Stimulated activated CD8-positive, alpha-beta memory T cell treated with anti-CD3 and anti-CD28 coated beads, Interleukin-15, amount 100 ng/mL, for 48 hours (primary cell): ENCODE data around the gene CHRND.

Experiments
- DNase-seq, 2 donors: peaks; one replicate each; pipeline ENCODE4 v3.0.0-alpha.2; 2020; ENCODE audit warnings: low read depth in 2 of 2

The CHRND gene

DNA sequence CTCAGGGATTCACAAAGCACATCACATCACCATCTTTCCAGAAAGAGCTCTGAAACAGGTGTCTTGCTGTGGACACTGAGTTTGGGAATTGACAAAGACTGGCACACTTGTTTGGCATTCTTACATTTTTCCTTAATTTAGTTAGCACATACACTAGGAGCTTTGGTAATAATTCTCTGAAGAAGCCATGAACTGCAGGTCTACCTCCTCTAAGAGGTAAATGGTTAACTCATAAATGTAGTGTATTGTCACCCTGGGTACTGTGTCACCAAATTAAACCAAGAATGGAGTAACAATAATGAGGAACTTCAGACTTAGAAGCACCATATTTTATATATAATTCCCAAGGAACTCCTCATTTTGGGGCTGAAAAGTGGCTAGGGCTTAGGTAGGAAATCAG lies 47.1 kb downstream of the CHRND start:
- DNase-seq = no peak

DNA sequence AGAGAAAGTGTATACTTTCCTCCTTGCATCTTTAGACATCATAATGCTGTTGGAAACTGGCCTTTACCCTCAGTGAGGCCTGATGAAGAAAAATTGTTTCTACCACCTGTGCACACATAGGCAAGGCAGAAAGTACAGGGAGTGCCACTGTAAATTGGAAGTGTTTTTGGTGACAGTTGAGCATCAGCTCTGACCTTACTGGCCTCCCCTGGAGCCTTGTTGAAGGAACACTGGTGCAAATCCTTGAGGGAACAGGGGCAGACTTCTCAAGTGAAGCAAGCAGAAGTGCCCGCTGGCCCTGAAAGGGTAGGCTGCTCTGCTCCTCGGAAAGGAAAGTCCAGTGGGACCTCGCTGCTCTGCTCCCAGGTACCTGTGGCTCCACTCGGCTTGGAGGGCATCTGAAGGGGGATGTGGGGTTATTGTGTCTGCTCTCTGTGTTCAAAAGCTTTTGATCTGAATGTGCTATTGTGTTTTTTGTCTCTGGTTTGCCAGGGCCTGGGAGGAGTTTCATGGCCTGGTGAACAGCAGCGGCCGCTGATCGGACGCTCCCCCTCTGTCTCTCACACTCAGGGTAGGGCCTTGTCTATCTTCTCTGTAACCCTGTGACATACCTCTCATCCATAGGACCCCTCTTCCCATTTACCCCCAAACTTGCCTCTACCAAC lies 47.9 kb downstream of the CHRND start:
- DNase-seq = no peak

DNA sequence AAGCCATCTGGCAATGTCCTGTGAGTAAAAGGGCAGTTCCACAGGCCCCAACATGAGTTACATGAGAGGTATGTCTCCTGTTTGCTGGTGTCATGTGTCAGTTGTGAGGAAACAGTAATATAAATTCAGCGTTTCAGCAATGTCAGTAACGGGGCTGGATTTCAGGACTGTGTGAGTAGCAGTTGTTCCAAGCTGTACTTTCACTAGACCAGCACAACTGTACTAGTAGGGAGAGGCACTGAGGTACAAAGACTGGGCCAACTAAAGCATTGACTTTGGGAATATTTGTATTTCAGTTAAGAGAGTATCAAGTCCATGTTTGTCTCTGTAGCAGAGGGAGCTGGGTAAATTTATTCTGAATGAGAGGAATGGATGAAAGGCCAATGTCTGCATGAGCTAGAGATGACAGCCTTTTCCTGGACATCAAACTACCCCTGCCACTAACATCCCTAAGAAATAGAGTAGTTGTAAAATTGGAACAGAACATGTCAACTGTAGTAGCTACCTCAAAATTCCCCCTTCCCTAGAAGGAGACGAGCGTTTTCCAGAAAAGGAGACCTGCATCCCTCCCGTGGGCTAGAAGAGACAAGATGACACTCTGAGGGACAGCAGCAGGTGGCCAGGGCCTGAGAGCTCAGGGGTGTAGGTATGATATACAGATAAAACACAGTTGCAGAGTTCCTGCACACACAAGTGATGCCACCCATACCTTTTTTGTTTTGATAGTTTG lies 48.9 kb downstream of the CHRND start:
- no peak for DNase-seq

DNA sequence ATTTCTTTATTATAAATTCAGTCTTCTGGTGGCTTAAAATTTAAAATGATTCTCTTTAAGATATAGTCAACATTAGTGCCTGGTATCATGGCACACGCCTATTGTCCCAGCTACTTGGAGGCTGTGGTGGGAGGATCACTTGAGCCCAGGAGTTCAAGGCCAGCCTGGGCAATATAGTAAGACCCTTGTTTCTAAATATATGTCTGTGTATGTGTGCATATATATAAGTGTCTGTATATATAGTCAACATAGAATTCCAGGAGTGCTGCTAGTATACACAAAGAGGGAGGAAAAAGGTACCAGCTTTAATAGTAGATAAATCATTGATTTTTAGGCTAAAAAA lies 49.4 kb downstream of the CHRND start:
- no peak for DNase-seq

DNA sequence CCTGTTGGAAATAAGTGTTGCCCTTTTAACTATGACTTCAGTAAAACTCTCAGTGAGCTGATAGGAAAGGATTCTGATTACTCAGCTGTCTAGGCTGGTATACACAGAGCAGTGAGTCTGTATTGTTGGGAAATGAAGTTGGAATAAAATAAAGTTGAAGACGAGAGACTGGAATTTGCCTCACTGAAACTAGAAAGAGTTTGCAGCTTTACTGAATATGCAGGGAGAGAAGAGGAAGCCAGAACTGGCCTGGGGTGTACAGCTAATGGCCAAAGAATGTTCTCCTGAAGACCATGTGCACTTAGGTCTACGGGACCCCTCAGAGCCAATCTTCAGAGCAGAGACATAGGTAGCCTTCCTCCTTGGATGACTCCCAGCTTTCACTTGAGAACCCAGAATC lies 51.0 kb downstream of the CHRND start:
- no peak for DNase-seq

DNA sequence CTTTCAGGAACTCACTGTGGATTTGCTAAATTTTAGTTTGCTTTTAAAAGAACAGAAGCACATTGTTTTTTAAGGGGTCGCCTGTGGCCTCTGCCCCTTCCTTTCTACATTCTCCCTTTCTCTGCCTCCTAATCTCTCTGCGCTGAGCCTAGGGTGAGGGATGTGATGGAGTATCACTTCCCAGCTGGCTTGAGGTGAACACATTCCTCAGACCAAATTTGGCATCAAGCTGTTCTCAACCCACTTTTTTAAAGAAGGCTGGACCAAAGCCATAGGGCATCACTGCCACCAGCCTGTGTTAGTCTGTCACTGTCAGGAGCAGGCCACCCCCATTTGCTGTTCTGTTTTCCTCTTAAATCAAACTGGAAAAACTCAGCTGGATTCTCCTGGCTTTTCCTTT lies 51.9 kb downstream of the CHRND start:
- no peak for DNase-seq

DNA sequence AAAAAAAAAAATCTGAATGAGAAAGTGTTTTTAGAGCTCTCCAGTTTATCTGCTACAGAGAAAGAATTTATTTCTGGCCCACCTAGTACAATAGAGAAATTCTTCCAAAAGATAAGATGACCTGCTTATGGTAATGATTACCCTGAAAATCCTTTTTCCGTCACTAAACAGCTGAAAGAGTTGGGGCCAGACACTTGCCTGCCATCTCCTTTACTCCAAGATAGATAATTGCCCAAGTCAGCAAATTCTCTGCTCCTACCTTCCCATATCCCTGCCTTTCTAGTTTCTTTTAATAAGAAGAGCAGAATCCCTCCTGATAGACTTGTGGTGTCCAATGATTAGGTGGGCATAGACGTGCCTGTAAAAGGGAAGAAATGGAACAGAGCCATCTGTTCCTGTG lies 52.7 kb downstream of the CHRND start:
- no peak for DNase-seq

DNA sequence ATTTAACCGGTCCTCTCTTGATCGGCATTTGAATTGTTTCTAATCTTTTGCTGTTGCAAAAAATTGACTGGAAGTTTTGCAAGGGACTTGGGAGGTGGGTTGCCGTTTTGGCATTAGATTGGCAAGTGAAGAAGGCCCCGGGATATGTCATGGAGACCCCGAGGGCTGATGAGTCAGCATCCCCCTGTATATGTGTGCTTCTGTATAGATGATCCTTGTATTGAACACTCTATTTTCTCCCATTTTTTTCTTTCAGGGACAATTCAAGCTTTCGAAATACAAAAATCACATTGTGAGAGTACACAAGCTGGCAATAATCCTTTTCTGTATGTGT lies 54.7 kb downstream of the CHRND start:
- DNase-seq = no peak

DNA sequence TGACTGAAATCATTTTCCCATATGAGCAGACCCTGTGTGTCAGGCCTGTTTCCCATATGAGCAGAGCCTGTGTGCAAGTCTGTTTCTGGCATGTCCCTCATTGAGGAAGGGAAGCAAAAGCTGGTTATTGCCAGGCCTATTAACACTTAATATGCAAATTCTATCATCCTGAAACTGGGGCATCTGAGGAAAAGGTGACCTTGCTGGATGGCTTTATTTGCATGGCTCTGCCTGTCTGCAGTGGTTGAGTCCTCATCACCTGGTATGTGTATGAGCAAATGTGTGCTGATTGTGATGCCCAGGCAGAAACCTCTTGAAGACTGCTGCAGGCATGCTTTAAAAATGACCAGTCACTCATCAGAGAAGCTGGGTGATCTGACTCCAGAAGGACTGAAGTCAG lies 55.8 kb downstream of the CHRND start:
- DNase-seq = no peak

DNA sequence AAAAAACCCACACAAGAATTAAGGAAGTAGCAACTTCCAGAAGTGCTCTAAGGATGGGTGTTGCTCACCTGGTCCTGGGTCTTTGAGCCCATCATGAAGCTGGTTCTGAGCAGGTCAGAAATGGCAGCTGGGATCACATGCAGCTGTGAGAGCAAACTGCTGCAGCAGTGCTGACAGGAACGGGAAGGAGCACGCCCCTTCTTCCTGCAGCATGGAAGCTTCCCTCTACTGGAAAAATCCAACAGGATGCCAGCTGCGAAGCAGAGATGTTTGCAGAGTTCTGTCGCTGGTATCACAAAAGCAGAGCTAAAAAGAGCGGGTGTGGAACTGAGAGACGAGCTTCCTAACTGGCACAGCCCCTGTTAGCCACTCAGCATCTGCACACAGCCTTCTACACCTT lies 58.3 kb downstream of the CHRND start:
- no peak for DNase-seq
